ENCODE results near the gene FOXO6.
A peak's percentile ranks its signal among the peaks of the same experiment; 100 is the strongest.

Gene FOXO6

GRCh38 chr1:41416081-41416480, 54.8 kb downstream of the FOXO6 start:
- no peak for TF ChIP-seq POLR2A (IDR thresholded peaks at IDR 0.05; ENCODE audit: low read depth, low read length)
- TF ChIP-seq POU2F2 (IDR thresholded peaks at IDR 0.05; ENCODE audit: low read depth, low read length): no peak
- no peak for TF ChIP-seq PAX5 (IDR thresholded peaks at IDR 0.05; ENCODE audit: insufficient read depth, low read length, severe bottlenecking)
- TF ChIP-seq POLR2AphosphoS5 (IDR thresholded peaks at IDR 0.05; ENCODE audit: low read depth, low read length): no peak
- no peak for TF ChIP-seq TAF1 (IDR thresholded peaks at IDR 0.05; ENCODE audit: low read depth, low read length)
- DNase-seq (ENCODE audit: insufficient read length, low spot score): no peak

GRCh38 chr1:41416552-41417334, 55.5 kb downstream of the FOXO6 start:
- TF ChIP-seq POLR2A (IDR thresholded peaks at IDR 0.05; ENCODE audit: low read depth, low read length) (no peak), SPI1 (IDR thresholded peaks at IDR 0.05; ENCODE audit: low read depth, low read length) (no peak), TAF1 (IDR thresholded peaks at IDR 0.05; ENCODE audit: low read depth, low read length) (no peak), POLR2AphosphoS5 (IDR thresholded peaks at IDR 0.05; ENCODE audit: low read depth, low read length) (no peak), PAX5 (IDR thresholded peaks at IDR 0.05; ENCODE audit: insufficient read depth, low read length, severe bottlenecking) (no peak), POU2F2 (IDR thresholded peaks at IDR 0.05; ENCODE audit: low read depth, low read length) (no peak)

More at GRCh38 chr1:41416081-41416480, 54.8 kb downstream of the FOXO6 start:
- no peak for FAIRE-seq

GRCh38 chr1:41417335-41417682, 56.1 kb downstream of the FOXO6 start:
- DNase-seq (ENCODE audit: insufficient read length, low spot score): no peak
- FAIRE-seq: no peak
- TF ChIP-seq POLR2AphosphoS5 (IDR thresholded peaks at IDR 0.05; ENCODE audit: low read depth, low read length) (no peak), POU2F2 (IDR thresholded peaks at IDR 0.05; ENCODE audit: low read depth, low read length) (no peak), TAF1 (IDR thresholded peaks at IDR 0.05; ENCODE audit: low read depth, low read length) (no peak), POLR2A (IDR thresholded peaks at IDR 0.05; ENCODE audit: low read depth, low read length) (no peak), PAX5 (IDR thresholded peaks at IDR 0.05; ENCODE audit: insufficient read depth, low read length, severe bottlenecking) (no peak), SPI1 (IDR thresholded peaks at IDR 0.05; ENCODE audit: low read depth, low read length) (no peak)

More at GRCh38 chr1:41416552-41417334, 55.5 kb downstream of the FOXO6 start:
- peak; percentile 97 for FAIRE-seq
- DNase-seq (ENCODE audit: insufficient read length, low spot score): peak; percentile 82

- DNase-seq (ENCODE audit: insufficient read length, low spot score) (no peak), FAIRE-seq (no peak)
- no peak for TF ChIP-seq TAF1 (IDR thresholded peaks at IDR 0.05; ENCODE audit: low read depth, low read length)
- TF ChIP-seq SPI1 (IDR thresholded peaks at IDR 0.05; ENCODE audit: low read depth, low read length): no peak
- TF ChIP-seq POU2F2 (IDR thresholded peaks at IDR 0.05; ENCODE audit: low read depth, low read length): no peak
- no peak for TF ChIP-seq POLR2AphosphoS5 (IDR thresholded peaks at IDR 0.05; ENCODE audit: low read depth, low read length)
- TF ChIP-seq PAX5 (IDR thresholded peaks at IDR 0.05; ENCODE audit: insufficient read depth, low read length, severe bottlenecking): no peak
Measured at GRCh38 chr1:41417746-41418145, 56.5 kb downstream of the FOXO6 start.

GRCh38 chr1:41418857-41419583, 57.8 kb downstream of the FOXO6 start:
- FAIRE-seq (no peak), DNase-seq (ENCODE audit: insufficient read length, low spot score) (no peak)
- TF ChIP-seq SPI1 (IDR thresholded peaks at IDR 0.05; ENCODE audit: low read depth, low read length): no peak
- no peak for TF ChIP-seq POU2F2 (IDR thresholded peaks at IDR 0.05; ENCODE audit: low read depth, low read length)
- no peak for TF ChIP-seq TAF1 (IDR thresholded peaks at IDR 0.05; ENCODE audit: low read depth, low read length)
- TF ChIP-seq POLR2AphosphoS5 (IDR thresholded peaks at IDR 0.05; ENCODE audit: low read depth, low read length): no peak
- no peak for TF ChIP-seq PAX5 (IDR thresholded peaks at IDR 0.05; ENCODE audit: insufficient read depth, low read length, severe bottlenecking)
- no peak for TF ChIP-seq POLR2A (IDR thresholded peaks at IDR 0.05; ENCODE audit: low read depth, low read length)

- no peak for TF ChIP-seq SPI1 (IDR thresholded peaks at IDR 0.05; ENCODE audit: low read depth, low read length)
- DNase-seq (ENCODE audit: insufficient read length, low spot score) (no peak), FAIRE-seq (no peak)
Measured at GRCh38 chr1:41419584-41420295, 58.5 kb downstream of the FOXO6 start.

GRCh38 chr1:41420351-41420750, 59.1 kb downstream of the FOXO6 start:
- no peak for DNase-seq (ENCODE audit: insufficient read length, low spot score)
- no peak for FAIRE-seq
- TF ChIP-seq PAX5 (IDR thresholded peaks at IDR 0.05; ENCODE audit: insufficient read depth, low read length, severe bottlenecking) (no peak), SPI1 (IDR thresholded peaks at IDR 0.05; ENCODE audit: low read depth, low read length) (no peak), POLR2AphosphoS5 (IDR thresholded peaks at IDR 0.05; ENCODE audit: low read depth, low read length) (no peak), POLR2A (IDR thresholded peaks at IDR 0.05; ENCODE audit: low read depth, low read length) (no peak), TAF1 (IDR thresholded peaks at IDR 0.05; ENCODE audit: low read depth, low read length) (no peak)

- DNase-seq (ENCODE audit: insufficient read length, low spot score) (no peak), FAIRE-seq (no peak)
- TF ChIP-seq POLR2AphosphoS5 (IDR thresholded peaks at IDR 0.05; ENCODE audit: low read depth, low read length) (no peak), TAF1 (IDR thresholded peaks at IDR 0.05; ENCODE audit: low read depth, low read length) (no peak), POLR2A (IDR thresholded peaks at IDR 0.05; ENCODE audit: low read depth, low read length) (no peak), POU2F2 (IDR thresholded peaks at IDR 0.05; ENCODE audit: low read depth, low read length) (no peak), PAX5 (IDR thresholded peaks at IDR 0.05; ENCODE audit: insufficient read depth, low read length, severe bottlenecking) (no peak), SPI1 (IDR thresholded peaks at IDR 0.05; ENCODE audit: low read depth, low read length) (no peak)
Measured at GRCh38 chr1:41420860-41421259, 59.6 kb downstream of the FOXO6 start.

- TF ChIP-seq POLR2A (IDR thresholded peaks at IDR 0.05; ENCODE audit: low read depth, low read length) (no peak), POU2F2 (IDR thresholded peaks at IDR 0.05; ENCODE audit: low read depth, low read length) (no peak), SPI1 (IDR thresholded peaks at IDR 0.05; ENCODE audit: low read depth, low read length) (no peak), TAF1 (IDR thresholded peaks at IDR 0.05; ENCODE audit: low read depth, low read length) (no peak), POLR2AphosphoS5 (IDR thresholded peaks at IDR 0.05; ENCODE audit: low read depth, low read length) (no peak), PAX5 (IDR thresholded peaks at IDR 0.05; ENCODE audit: insufficient read depth, low read length, severe bottlenecking) (no peak)
- DNase-seq (ENCODE audit: insufficient read length, low spot score) (no peak), FAIRE-seq (no peak)
Measured at GRCh38 chr1:41422306-41422705, 61.1 kb downstream of the FOXO6 start.

Measured in GM12891 (cell line).